ENCODE data around the gene MARCHF10.

GRCh38 chr17:62657690-62658089 is 150.4 kb downstream of the MARCHF10 start:
- TF ChIP-seq POLR2A (IDR thresholded peaks at IDR 0.05) (no peak), CTCF (IDR thresholded peaks at IDR 0.05) (no peak)

Data from testis (tissue), 2 donors.